COLO829 (cell line): Measurements from ENCODE around the gene AMN.

Experiments
- DNase-seq: peaks from one replicate; pipeline ENCODE4 v3.0.0; 2012; ENCODE audit warnings: low spot score

Gene AMN

DNA sequence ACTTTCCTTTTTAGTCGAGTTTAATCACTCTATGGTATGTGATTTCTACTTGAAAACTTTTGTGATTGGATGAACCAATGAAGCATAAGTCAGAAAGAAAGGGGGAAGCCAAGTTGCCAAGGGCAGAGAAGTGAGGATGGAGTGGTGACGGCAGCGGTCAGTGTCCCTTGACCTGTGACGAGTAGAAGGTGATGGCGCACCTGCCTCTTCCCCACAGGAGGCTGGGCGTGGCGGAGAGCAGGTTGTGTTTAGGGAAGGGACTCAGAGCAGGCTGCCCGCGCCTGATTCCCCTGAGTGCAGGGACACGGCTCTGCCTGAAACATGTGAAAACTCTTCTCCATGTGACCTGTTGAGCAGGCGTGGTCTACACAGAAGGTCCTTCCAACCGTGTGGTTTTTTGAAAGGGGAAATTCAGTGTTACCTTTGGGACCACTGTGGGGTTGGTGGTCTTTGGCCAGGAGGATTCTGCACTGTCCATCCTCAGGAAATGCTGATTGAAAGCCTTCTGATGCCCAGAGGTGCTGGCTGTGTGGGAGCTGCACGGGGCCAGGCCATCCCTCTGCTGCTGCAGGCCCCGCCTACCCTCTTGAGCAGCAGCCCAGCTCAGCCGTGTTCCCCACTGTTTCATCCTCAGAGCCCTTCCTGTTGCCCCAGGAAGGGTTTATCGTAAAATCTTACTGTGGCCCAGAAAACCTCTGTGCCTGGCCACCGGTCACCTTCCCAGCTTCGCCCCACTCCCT, 23.5 kb upstream of the AMN start:
- DNase-seq: no peak

DNA sequence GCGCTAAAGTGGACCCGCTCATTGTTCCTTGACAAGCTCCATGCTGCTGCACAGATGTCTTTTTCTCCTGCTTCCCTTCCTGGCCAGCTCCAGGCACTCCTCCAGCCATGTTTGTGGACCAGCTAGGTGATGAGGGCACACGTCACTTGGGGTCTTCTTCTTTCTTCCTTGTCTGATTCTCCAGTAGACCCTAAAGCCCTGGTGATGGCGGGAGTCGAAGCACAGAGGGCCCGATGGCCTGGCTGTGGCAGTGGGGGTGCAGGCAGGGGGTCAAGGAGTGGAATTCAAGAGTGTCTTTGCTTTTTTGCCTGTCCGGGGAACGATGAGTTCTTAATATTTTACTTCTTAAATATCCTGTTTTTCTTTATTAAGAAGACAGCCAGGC, 23.0 kb upstream of the AMN start:
- no peak for DNase-seq

DNA sequence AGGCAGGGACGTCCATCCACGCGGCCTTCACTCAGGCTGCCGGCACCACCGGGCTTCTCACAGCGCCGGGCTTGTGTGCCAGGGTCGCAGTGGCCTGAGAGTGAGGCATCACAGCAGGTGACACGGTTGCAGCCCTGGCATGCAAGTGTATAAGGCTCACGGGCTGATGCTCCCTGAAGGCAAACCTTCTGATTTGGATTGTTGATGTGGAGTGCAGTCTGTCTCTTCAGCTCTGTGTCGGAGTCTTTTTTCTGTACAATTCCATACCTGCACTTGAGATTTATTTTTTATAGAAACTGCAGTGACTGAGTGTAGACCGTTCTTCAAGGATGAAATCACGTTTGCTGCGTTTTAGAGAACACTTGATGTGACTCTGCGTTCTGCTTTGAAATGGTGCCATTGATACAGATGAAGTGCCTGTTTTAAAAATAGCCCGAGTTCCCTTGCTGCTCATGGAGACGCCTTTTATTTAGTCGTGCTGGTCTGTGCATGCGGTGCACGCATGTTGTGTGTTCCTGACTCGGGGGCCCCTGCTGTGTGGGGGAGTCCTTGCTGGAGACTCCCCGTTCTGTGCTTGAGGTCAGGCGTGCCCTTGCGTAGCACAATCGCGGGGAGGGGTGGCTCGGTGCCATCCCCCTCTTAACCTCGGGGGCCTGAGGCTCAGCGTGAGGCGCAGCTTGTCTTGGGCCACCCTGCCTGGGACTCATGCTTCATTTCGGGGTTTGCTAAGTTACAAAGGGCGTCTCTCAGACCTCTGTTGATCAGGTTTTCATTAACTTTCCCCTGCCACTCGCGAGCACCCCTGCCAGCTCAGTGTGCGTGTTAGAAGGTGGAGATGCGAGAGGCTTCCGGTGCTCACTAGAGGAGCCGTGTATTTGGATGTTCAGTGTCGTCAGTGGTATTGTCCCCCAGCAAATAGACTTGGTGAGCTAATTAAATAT, 21.6 kb upstream of the AMN start:
- DNase-seq: no peak

GRCh38 chr14:102901633-102902032, 20.8 kb upstream of the AMN start:
- no peak for DNase-seq

GRCh38 chr14:102902086-102902485, 20.4 kb upstream of the AMN start:
- DNase-seq: no peak

DNA sequence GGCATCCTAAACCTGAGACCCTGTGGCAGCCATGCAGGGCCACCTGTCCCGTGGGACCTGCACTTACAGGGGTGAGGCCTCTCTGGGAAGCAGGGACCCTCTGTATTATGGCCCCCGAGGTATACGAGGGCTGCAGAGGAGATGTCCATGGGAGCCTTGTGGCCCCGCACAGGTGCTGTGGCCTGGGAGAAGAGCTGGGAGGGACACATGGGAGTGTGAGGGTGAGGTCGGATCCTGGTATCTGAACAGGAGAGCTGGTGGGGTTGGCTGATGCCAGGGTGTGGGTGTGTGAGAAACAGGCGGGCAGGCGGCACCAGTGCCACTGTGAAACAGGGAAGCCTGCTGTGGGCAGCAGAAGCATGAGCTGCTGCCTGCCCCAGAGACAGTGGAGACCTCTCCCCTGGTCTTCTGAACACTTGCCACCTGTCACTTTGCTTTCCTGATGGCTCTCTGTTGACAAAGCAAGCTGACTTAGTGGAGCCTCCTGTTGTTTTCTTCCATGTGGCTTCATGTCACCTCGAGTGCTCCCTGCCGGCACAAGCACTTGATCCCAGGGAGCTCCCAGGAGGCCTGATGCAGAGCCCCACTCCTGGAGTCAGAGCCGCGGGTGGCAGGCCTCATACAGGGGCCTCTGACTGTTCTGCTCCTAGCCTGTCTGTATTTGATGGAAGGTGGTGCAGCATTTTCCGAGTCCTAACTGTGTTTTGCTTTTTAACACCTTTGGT, 19.8 kb upstream of the AMN start:
- no peak for DNase-seq

- DNase-seq: no peak
Measured at GRCh38 chr14:102903248-102903888, 19.1 kb upstream of the AMN start.

DNA sequence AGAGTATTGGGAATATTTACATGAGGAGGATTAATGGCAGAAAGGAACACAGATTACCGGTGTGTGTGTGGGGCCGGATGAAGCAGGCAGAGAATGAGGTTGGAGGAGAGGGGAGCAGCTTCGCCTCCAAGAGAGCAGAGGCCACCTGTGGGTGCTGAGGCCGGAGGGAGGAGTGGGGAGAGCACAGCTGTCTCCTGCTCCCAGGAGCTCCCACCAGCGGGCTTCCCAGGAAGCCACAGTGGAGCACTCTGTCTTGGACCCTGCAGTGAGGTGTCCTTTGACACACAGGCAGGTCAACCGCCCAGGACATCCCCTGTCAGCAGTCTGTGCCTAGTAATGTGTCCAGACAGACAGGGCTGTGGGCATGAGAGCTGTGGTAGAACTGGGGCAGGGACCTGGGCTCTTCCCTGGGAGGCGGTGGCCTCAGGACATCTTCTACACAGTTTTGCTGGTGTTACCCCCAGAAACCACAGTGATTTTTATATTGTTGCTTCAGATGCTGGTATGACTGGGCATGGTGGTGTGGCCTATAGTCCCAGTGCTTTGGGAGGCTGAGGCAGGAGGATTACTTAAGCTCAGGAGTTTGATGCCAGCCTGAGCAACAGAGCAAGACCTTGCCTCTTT, 18.5 kb upstream of the AMN start:
- no peak for DNase-seq

- DNase-seq: no peak
Measured at GRCh38 chr14:102905116-102906108, 17.1 kb upstream of the AMN start.

GRCh38 chr14:102906616-102907302, 15.7 kb upstream of the AMN start:
- no peak for DNase-seq

DNA sequence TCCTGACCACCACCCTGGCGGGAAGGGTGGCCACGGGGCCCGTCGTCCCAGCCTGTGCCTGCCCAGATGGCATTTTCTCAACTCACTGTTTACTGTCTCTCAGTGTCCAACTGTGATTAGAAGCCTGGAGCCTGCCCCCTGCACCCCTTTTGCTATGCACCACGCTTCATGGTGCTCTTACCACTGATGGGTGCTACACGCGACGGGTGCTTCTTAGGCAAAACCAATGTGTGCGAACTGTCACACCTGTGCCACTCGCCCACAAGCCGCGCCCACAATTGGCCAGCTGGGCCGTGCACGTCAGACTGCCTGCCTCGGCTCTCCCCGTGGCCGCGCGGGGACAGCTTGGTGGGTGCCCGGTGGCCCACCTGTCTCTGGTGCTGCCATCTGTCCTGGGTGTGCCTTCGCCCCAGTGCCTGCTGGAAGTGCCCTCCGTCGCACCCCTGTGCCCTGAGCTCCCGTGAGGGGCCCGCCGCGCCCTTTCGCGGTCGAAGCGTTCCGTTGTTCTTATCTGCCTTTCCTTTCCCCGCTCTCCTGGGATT, 15.1 kb upstream of the AMN start:
- no peak for DNase-seq

- DNase-seq: no peak
Measured at GRCh38 chr14:102907980-102908730, 14.3 kb upstream of the AMN start.

- no peak for DNase-seq
Measured at GRCh38 chr14:102908766-102909455, 13.6 kb upstream of the AMN start.

DNA sequence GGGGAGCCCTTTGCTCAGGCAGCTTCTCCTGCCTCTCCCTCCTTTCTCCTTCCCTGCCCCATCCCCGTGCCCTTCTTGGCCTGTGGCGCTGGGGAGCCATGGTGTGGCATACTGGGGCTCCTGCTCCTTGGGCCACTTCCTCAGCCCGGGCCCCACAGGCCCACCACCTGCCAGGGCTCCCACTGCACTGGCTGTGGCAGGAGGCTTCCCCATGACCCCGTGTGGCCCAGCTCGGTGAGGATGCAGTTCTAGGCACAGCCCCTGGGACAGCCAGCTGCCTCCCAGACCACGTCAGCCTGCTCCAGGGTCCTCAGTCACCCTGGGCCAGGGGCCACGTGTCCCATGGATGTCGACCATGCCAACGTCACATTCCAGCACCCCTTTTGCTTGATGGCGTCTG, 13.0 kb upstream of the AMN start:
- DNase-seq: no peak

- DNase-seq: no peak
Measured at GRCh38 chr14:102909911-102910310, 12.6 kb upstream of the AMN start.

DNA sequence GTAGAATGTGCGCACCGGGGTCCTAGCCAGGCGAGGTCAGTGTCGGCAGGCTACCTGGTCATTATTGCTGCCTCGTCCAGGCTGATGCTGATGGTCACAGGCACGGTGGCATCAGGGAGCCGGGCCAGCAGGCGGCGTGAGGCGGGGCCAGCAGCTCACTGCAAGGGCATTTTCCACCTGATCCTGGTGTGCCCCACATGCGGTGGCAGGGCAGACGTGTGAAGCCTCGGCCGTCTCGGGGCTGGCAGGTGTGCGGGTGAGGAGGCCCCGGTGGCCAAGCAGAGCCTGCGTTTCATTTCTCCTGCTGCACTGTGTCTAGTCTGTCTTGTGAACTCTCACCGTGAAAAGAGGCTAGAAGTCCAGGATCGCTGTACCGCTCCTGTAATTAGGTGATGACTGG, 12.0 kb upstream of the AMN start:
- DNase-seq: no peak

DNA sequence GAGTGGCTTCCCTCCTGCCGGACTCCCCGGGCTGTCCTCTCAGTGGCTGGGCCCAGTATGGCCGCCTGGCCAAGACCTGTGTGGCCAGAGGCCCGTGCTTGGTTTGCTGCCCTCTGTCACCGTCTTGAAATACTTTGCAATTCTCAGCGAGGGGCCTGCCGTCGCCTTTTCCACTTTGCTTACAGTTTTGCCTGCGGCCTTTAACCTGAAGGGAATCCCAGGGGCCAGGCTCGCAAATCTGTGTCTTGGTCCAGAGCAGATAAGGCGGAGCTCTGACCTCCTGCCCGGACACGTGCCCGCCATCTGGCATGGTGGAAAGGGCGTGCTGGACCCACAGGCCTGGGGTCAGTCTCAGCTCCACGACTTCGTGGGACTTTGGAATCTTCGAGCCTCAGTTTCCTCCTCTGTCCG, 10.9 kb upstream of the AMN start:
- DNase-seq: no peak
